ENCODE measurements around the gene KRTAP2-4. TPM values are rescaled to one million over a fixed set of nuclear protein-coding genes. Genes with fewer than 3 reads are reported as not detected.
"Not testable (repeated sequence)": the region's sequence is repeated elsewhere in the genome, so short reads cannot be mapped to it uniquely, and the experiment has no call there.

The KRTAP2-4 gene
- total and polyA plus RNA-seq, 2 of the 13 experiments (the other 11 are each of a cell fraction or from before 2014, with no cell fraction given) = not detected

DNA sequence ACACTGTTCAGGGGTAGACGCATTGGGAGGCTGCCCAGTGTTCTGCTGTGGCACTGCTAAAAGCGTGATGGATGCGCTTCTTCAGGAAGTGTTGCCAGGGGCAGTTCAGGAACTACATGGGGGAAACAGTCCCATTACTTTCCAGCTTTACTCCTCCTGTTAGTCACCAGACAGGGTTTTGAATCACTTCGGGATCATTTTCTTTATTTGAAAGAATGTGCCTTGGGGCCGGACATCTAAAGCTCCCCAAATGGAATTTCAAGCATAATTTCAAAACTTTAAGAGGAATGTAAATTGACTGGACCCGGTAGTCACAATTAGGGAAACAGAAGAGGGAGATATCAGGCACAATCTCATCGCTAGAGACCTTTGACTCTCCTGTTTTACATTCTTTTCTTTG is 17.2 kb downstream of the KRTAP2-4 start:
- no TSS peak for BruUV-seq (replicated peaks)
- TF ChIP-seq RFX1 (IDR thresholded peaks at IDR 0.05) (0 out of 2 replicates have a peak, but pooled peaks have one; percentile 15), EP300 (IDR thresholded peaks at IDR 0.05; ENCODE audit: low read depth in 2 of 2, low read length in 2 of 2) (peak in 1 of 2 experiments; percentile 18; a peak in 1 of 4 replicates), EP300 (CRISPR knock-in tag; IDR thresholded peaks at IDR 0.05; ENCODE audit: borderline replicate concordance) (no peak)
- TF ChIP-seq, protein P1, sequence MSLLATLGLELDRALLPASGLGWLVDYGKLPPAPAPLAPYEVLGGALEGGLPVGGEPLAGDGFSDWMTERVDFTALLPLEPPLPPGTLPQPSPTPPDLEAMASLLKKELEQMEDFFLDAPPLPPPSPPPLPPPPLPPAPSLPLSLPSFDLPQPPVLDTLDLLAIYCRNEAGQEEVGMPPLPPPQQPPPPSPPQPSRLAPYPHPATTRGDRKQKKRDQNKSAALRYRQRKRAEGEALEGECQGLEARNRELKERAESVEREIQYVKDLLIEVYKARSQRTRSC (CRISPR knock-in tag; IDR thresholded peaks at IDR 0.05; ENCODE audit: low read depth) = no peak
- TF ChIP-seq, protein P2, sequence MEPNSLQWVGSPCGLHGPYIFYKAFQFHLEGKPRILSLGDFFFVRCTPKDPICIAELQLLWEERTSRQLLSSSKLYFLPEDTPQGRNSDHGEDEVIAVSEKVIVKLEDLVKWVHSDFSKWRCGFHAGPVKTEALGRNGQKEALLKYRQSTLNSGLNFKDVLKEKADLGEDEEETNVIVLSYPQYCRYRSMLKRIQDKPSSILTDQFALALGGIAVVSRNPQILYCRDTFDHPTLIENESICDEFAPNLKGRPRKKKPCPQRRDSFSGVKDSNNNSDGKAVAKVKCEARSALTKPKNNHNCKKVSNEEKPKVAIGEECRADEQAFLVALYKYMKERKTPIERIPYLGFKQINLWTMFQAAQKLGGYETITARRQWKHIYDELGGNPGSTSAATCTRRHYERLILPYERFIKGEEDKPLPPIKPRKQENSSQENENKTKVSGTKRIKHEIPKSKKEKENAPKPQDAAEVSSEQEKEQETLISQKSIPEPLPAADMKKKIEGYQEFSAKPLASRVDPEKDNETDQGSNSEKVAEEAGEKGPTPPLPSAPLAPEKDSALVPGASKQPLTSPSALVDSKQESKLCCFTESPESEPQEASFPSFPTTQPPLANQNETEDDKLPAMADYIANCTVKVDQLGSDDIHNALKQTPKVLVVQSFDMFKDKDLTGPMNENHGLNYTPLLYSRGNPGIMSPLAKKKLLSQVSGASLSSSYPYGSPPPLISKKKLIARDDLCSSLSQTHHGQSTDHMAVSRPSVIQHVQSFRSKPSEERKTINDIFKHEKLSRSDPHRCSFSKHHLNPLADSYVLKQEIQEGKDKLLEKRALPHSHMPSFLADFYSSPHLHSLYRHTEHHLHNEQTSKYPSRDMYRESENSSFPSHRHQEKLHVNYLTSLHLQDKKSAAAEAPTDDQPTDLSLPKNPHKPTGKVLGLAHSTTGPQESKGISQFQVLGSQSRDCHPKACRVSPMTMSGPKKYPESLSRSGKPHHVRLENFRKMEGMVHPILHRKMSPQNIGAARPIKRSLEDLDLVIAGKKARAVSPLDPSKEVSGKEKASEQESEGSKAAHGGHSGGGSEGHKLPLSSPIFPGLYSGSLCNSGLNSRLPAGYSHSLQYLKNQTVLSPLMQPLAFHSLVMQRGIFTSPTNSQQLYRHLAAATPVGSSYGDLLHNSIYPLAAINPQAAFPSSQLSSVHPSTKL (CRISPR knock-in tag; IDR thresholded peaks at IDR 0.05) = 0 out of 2 replicates have a peak, but pooled peaks have one; percentile 21
- ATAC-seq (peak; percentile 47), FAIRE-seq (no peak), DNase-seq (ENCODE audit: low spot score) (peak; percentile 75)
- no peaks in the 10 kb centered on the region for H3K27me3 ChIP-seq (ENCODE audit: control insufficient read depth in 1 of 2, insufficient read depth in 2 of 2, low read length in 2 of 2)
- H3K9me3 ChIP-seq (ENCODE audit: low read length) = peaks cover 2% of the 10 kb centered on the region; the same call in 1 of the 2 replicates
- no peaks in the 10 kb centered on the region for H4K20me1 ChIP-seq (ENCODE audit: insufficient read depth, low read length)
- H3K4me2 ChIP-seq (ENCODE audit: low read depth, low read length) = peak overlapping the region; percentile 41
- no peaks in the 10 kb centered on the region for H3K36me3 ChIP-seq (replicated peaks in 1 of 2; ENCODE audit: control insufficient read depth in 1 of 2, insufficient read depth in 2 of 2, low read length in 2 of 2)
- ChIA-PET CTCF (ENCODE audit: low intra/inter-chr PET ratio, low total read pairs) (no interaction called here), POLR2A (interaction anchor here (0.7 kb wide), 1 partner anchor 10 kb away, joined by 4 read pairs; no protein-coding TSS in a partner anchor)
- peak overlapping the region; percentile 20; the same call in 1 of the 2 replicates for H3K9ac ChIP-seq (ENCODE audit: insufficient read depth, low read depth, low read length)
- no peaks in the 10 kb centered on the region for H3K79me2 ChIP-seq (ENCODE audit: insufficient read depth, low read length)
- H3K4me1 ChIP-seq (ENCODE audit: insufficient read depth, low read length) = peaks cover 17% of the 10 kb centered on the region
- in situ Hi-C loops (cut with HindIII; ENCODE audit: extremely low pct_ligation_motif_present, low pct_unique_long_range_greater_than_20kb) (no loop called here), intact Hi-C loops (cut with micrococcal nuclease; ENCODE audit: unreplicated experiment) (loop anchor here (10.0 kb wide), 1 partner anchor 144 kb away; no protein-coding TSS in a partner anchor)
- no peak overlapping the region for H3K4me3 ChIP-seq (replicated peaks in 1 of 3; ENCODE audit: insufficient read depth in 1 of 3, low read depth in 2 of 3, low read length in 3 of 3)
- peak overlapping the region; percentile 31 for H3K27ac ChIP-seq (ENCODE audit: extremely low read length, insufficient read depth, low read length)
- WGBS (ENCODE audit: low lambda C conversion rate) = 34% methylated on average over 7 of the region's 7 CpGs
- H2AFZ ChIP-seq (ENCODE audit: low read length) = peak overlapping the region; percentile 60

DNA sequence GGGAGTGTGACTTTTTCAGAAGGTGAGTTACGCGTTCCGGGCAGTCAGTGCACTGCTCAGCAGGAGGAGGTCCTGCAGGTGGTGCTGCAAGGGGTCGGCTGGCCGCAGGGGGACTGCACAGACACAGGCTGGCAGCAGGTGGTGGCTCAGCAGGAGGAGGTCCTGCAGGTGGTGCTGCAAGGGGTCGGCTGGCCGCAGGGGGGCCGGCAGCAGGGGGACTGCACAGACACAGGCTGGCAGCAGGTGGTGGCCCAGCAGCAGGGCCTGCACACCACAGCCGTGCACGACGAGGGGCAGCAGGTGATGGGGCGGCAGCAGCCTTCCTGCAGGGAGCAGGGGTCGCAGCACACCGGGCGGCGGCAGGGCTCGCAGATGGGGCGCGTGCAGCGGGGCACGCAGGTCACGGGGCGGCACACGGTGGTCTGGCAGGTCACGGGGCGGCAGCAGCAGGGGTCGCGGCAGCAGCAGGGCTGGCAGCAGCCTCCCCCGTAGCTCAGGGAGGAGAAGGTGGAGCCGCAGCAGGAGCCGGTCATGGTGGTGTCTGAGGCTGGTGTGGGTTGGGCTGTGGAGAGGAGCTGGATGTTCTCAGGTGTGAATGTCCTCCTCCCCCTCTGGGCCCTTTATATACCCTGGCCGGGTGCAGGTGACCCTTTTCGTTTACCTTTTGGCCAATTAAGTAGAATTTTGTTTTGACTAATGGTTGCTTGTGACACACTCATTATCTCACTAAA is 18.8 kb downstream of the KRTAP2-4 start, which contains the start of gene KRTAP2-1:
KRTAP2-1 (minus strand) TSS at position 582 of the 731 bp plus-strand sequence; CDS start at position 533, 49 bp downstream.
- peak within 1 kb of the TSS; percentile 20; the same call in 1 of the 2 replicates for H3K9ac ChIP-seq (ENCODE audit: insufficient read depth, low read depth, low read length)
- peak within 1 kb of the TSS; percentile 31 for H3K27ac ChIP-seq (ENCODE audit: extremely low read length, insufficient read depth, low read length)

More for the DNA sequence above, 18.8 kb downstream of the KRTAP2-4 start, which contains the start of gene KRTAP2-1:
- H3K4me3 ChIP-seq (replicated peaks in 1 of 3; ENCODE audit: insufficient read depth in 1 of 3, low read depth in 2 of 3, low read length in 3 of 3); H4K20me1 ChIP-seq (ENCODE audit: insufficient read depth, low read length); FAIRE-seq; H3K4me2 ChIP-seq (ENCODE audit: low read depth, low read length); CTCF ChIA-PET (ENCODE audit: low intra/inter-chr PET ratio, low total read pairs); H3K36me3 ChIP-seq (replicated peaks in 1 of 2; ENCODE audit: control insufficient read depth in 1 of 2, insufficient read depth in 2 of 2, low read length in 2 of 2); H2AFZ ChIP-seq (ENCODE audit: low read length); H3K27me3 ChIP-seq (ENCODE audit: control insufficient read depth in 1 of 2, insufficient read depth in 2 of 2, low read length in 2 of 2); BruUV-seq (replicated peaks); DNase-seq (ENCODE audit: low spot score); H3K79me2 ChIP-seq (ENCODE audit: insufficient read depth, low read length); POLR2A ChIA-PET; in situ Hi-C loops (cut with HindIII; ENCODE audit: extremely low pct_ligation_motif_present, low pct_unique_long_range_greater_than_20kb): not testable (repeated sequence)
- peaks cover 17% of the 10 kb centered on the region for H3K4me1 ChIP-seq (ENCODE audit: insufficient read depth, low read length)
- H3K9me3 ChIP-seq (ENCODE audit: low read length) = peaks cover 11% of the 10 kb centered on the region
- peak; percentile 48 for ATAC-seq
- intact Hi-C loops (cut with micrococcal nuclease; ENCODE audit: unreplicated experiment) = loop anchor here (10.0 kb wide), 1 partner anchor 142 kb away; no protein-coding TSS in a partner anchor
- WGBS (ENCODE audit: low lambda C conversion rate) = 72% methylated on average over 10 of the region's 33 CpGs

Measured in HepG2 (cell line).